Esophagus muscularis mucosa (tissue), 4 donors: ENCODE data around the gene ZNF521. TPM values are rescaled to one million over a fixed set of nuclear protein-coding genes. Genes with fewer than 3 reads are reported as not detected.

Experiments
- DNase-seq: peaks from one replicate; pipeline ENCODE4 v3.0.0-alpha.2; 2017; ENCODE audit errors: extremely low spot score
- H3K27ac ChIP-seq, 4 donors: fragments of 200-600 bp; sonication (generic); replicated peaks in 1 of 4; 1 replicate in 3 of 4; 2 replicates in 1 of 4; pipeline ENCODE4 v1.5.1; 2016 to 2019; ENCODE audit warnings: mild to moderate bottlenecking in 1 of 4
- H3K27me3 ChIP-seq, 4 donors: fragments of 200-600 bp; sonication (generic); one replicate each; pipeline versions ENCODE4 v1.5.1 to v1.6.0; 2016 to 2019
- H3K36me3 ChIP-seq, 4 donors: fragments of 200-600 bp; sonication (generic); one replicate each; pipeline ENCODE4 v1.5.1; 2016 to 2019
- H3K4me1 ChIP-seq, 4 donors: fragments of 200-600 bp; sonication (generic); one replicate each; pipeline ENCODE4 v1.5.1; 2016 to 2019
- H3K4me3 ChIP-seq, 4 donors: fragments of 200-600 bp; sonication (generic); 1 replicate in 2 of 4; 2 replicates in 2 of 4; pipeline ENCODE4 v1.5.1; 2016 to 2019; ENCODE audit warnings: mild to moderate bottlenecking in 4 of 4, moderate library complexity in 1 of 4
- H3K9me3 ChIP-seq, 4 donors: fragments of 200-600 bp; sonication (generic); 1 replicate in 3 of 4; 2 replicates in 1 of 4; pipeline ENCODE4 v1.5.1; 2016 to 2019
- EP300 ChIP-seq: sonication (generic); formaldehyde crosslinking; IDR thresholded peaks from one replicate; pipeline ENCODE4 v1.6.1; 2017; ENCODE audit warnings: antibody characterized with exemption
- POLR2A ChIP-seq: fragments of 450-650 bp; IDR thresholded peaks from one replicate; pipeline ENCODE4 v1.6.1; 2017; ENCODE audit warnings: antibody characterized with exemption, moderate library complexity, mild to moderate bottlenecking, low read depth
- POLR2AphosphoS5 ChIP-seq, 2 donors: sonication (generic); formaldehyde crosslinking; IDR thresholded peaks; one replicate each; pipeline ENCODE4 v1.6.1; 2017; ENCODE audit warnings: antibody characterized with exemption in 2 of 2
- WGBS: methylation state at CpG from one replicate; pipeline ENCODE4 v1.1.5; 2018; 5-methylcytosine and 5-hydroxymethylcytosine counted together
- intact Hi-C: fragments of 100-400 bp; cut with DNase I; formaldehyde crosslinking; loops from one replicate; pipeline ENCODE4 v1.15.1; 2023
- total RNA-seq, 4 donors: library from RNA; depleted of rRNA; stranded (reverse); fragments of >200 nt; gene quantifications; one replicate each; pipeline versions ENCODE4 v1.1.0 to v1.2.1, GENCODE V29; 2016
- TF ChIP-seq, protein P1 (sequence below), 3 experiments: fragments of 200-600 bp in 2 of 3; fragments of 450-650 bp in 1 of 3; sonication (generic) in 2 of 3; IDR thresholded peaks; one replicate each; pipeline ENCODE4 v1.5.1; 2017 to 2019; ENCODE audit warnings: antibody characterized with exemption in 3 of 3, mild to moderate bottlenecking in 2 of 3, moderate library complexity in 1 of 3

Gene ZNF521
- total RNA-seq, 4 donors from 2014 or later = 15.6 to 20.6 (median 16.9) TPM

DNA sequence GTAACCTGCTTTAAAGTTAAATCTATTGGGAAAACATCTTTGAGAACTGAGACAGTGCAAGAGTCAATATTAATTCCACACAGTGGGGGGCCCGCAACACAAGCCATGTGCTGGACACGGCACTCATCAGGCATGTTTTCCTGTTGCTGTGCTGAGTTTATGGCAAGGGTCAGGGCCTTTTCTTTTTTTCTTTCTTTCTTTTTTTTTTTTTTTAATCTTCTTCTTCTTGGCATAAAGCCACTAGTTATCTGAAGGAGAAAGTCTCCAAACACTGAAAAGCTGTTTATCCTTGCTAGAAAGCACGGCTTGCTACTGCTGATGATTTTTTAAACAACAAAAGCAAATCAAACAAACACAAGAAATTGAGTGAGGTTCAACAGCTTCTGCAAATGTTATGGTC, 252.1 kb downstream of the ZNF521 start:
- no peak overlapping the region for H3K27ac ChIP-seq
- peaks cover 0 to 4% (median 0%) of the 10 kb centered on the region in 4 donors for H3K27me3 ChIP-seq
- TF ChIP-seq EP300 = no peak
- no peak for TF ChIP-seq POLR2A
- TF ChIP-seq POLR2AphosphoS5 (IDR thresholded peaks at IDR 0.05) = no peak
- TF ChIP-seq, protein P1, sequence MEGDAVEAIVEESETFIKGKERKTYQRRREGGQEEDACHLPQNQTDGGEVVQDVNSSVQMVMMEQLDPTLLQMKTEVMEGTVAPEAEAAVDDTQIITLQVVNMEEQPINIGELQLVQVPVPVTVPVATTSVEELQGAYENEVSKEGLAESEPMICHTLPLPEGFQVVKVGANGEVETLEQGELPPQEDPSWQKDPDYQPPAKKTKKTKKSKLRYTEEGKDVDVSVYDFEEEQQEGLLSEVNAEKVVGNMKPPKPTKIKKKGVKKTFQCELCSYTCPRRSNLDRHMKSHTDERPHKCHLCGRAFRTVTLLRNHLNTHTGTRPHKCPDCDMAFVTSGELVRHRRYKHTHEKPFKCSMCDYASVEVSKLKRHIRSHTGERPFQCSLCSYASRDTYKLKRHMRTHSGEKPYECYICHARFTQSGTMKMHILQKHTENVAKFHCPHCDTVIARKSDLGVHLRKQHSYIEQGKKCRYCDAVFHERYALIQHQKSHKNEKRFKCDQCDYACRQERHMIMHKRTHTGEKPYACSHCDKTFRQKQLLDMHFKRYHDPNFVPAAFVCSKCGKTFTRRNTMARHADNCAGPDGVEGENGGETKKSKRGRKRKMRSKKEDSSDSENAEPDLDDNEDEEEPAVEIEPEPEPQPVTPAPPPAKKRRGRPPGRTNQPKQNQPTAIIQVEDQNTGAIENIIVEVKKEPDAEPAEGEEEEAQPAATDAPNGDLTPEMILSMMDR (IDR thresholded peaks at IDR 0.05) = no peak
- no peaks in the 10 kb centered on the region for H3K36me3 ChIP-seq
- DNase-seq = no peak
- no peaks in the 10 kb centered on the region for H3K9me3 ChIP-seq
- H3K4me1 ChIP-seq = peaks cover 0 to 10% (median 3%) of the 10 kb centered on the region in 4 donors
- 57% methylated on average over 3 of the region's 3 CpGs for WGBS
- intact Hi-C loops = no loop called here
- H3K4me3 ChIP-seq = no peak overlapping the region

DNA sequence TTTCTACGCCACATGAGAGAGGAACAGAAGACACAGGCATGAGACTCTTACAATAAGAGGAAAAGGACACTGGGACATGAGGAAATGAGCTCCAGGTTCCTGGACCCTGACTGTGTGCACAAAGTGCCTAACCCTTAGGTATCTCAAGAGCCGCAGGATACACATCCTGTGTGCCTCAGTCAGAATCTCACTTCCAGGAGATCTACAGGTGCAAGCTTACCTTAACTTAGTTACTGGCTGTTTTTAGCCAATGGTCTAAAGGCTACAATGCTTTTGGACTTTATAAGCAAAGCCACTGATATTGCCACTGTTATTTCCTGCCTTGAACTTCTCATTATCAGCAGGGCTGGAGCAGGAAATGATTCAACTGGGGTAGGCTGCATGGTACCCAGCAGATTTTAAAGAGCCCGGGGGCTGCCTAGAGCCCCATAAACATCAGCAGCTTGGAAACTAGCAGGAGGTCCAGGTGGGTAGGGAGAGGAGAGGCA, 254.4 kb downstream of the ZNF521 start:
- H3K27ac ChIP-seq = no peak overlapping the region
- no peaks in the 10 kb centered on the region for H3K9me3 ChIP-seq
- intact Hi-C loops = no loop called here
- 65% methylated on average over 3 of the region's 3 CpGs for WGBS
- H3K4me1 ChIP-seq = peaks cover 0 to 10% (median 3%) of the 10 kb centered on the region in 4 donors
- H3K36me3 ChIP-seq = no peaks in the 10 kb centered on the region
- peaks cover 0 to 4% (median 0%) of the 10 kb centered on the region in 4 donors for H3K27me3 ChIP-seq
- no peak for DNase-seq
- TF ChIP-seq POLR2AphosphoS5 (IDR thresholded peaks at IDR 0.05) (no peak), POLR2A (no peak), EP300 (no peak)
- TF ChIP-seq, protein P1 (IDR thresholded peaks at IDR 0.05) = no peak
- H3K4me3 ChIP-seq = no peak overlapping the region

DNA sequence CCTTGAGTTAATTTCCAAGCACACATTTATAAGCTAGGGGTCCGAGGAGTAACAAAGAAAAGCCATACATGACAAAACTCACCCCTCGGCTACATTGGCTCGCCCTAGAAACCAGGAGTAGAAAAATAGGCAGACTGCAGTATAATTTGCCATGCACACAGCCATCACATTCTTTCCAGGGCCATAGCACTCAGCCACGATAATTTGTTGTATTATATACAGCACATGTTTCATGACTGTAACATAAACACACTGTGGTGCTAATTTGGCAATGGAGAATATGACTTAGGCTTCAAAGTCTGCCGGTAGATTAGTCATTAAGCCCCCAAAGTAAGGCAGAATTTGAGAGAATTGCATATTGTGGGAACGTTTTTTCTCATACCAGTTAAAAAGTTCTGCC, 254.9 kb downstream of the ZNF521 start:
- WGBS = 69% methylated on average over 6 of the region's 6 CpGs
- Histone ChIP-seq H3K27me3 (peaks cover 0 to 4% (median 0%) of the 10 kb centered on the region in 4 donors), H3K27ac (no peak overlapping the region), H3K36me3 (no peaks in the 10 kb centered on the region), H3K4me1 (peaks cover 0 to 10% (median 3%) of the 10 kb centered on the region in 4 donors), H3K4me3 (no peak overlapping the region), H3K9me3 (no peaks in the 10 kb centered on the region)
- DNase-seq = no peak
- TF ChIP-seq, protein P1 (IDR thresholded peaks at IDR 0.05) = no peak
- TF ChIP-seq EP300 = no peak
- no peak for TF ChIP-seq POLR2A
- TF ChIP-seq POLR2AphosphoS5 (IDR thresholded peaks at IDR 0.05) = no peak
- intact Hi-C loops = no loop called here

DNA sequence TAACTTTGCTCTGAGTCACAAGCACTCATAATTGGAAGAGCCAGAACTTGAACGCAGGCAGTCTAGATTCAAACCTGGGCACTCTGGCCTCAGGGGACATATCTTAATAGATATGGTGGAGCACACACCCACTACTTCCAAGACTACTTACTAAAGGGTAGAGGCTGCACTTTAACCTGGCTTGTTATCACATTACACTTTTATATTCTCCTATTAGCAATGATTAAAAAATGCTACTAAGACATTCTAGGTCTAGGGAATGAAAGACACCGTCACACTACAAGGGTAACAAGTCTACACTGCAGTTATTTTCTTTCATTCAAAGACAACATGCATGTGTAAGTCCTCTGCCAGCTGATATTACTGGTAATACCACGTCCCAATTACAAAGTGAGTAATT, 258.8 kb downstream of the ZNF521 start:
- H3K4me1 ChIP-seq = no peaks in the 10 kb centered on the region
- H3K27me3 ChIP-seq = peaks cover 0 to 4% (median 0%) of the 10 kb centered on the region in 4 donors
- TF ChIP-seq POLR2A (no peak), POLR2AphosphoS5 (IDR thresholded peaks at IDR 0.05) (no peak)
- TF ChIP-seq, protein P1 (IDR thresholded peaks at IDR 0.05) = no peak
- intact Hi-C loops = no loop called here
- DNase-seq = no peak
- H3K4me3 ChIP-seq = no peak overlapping the region
- H3K36me3 ChIP-seq = peaks cover 0 to 23% (median 9%) of the 10 kb centered on the region in 4 donors
- H3K27ac ChIP-seq = no peak overlapping the region
- H3K9me3 ChIP-seq = no peaks in the 10 kb centered on the region
- 90% methylated on average over 3 of the region's 3 CpGs for WGBS

DNA sequence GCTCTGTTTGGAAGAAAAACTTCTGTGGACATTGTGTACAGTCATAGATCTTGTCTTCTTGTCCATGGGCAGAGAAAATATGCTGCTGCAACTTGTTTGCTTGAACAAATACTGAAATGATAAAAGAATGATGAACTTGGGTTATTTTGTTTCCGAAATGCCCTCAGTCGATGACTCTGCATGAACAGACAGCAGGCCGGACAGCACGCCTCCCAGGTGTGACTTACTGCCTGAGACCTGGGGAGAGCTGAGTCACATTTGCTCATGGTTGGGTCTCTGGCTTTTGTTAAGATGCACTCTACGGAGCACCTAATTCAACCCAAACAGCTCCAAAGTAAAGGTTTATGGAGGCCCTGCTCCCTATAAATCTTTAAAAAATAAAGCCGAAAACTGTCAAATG, 262.5 kb downstream of the ZNF521 start:
- no peaks in the 10 kb centered on the region for H3K9me3 ChIP-seq
- TF ChIP-seq, protein P1 (IDR thresholded peaks at IDR 0.05) = no peak
- no peak for TF ChIP-seq POLR2AphosphoS5 (IDR thresholded peaks at IDR 0.05)
- TF ChIP-seq EP300 = no peak
- TF ChIP-seq POLR2A = no peak
- H3K36me3 ChIP-seq = peaks cover 0 to 23% (median 9%) of the 10 kb centered on the region in 4 donors
- H3K4me1 ChIP-seq = no peaks in the 10 kb centered on the region
- no peak overlapping the region for H3K4me3 ChIP-seq
- intact Hi-C loops = no loop called here
- no peaks in the 10 kb centered on the region for H3K27me3 ChIP-seq
- DNase-seq = no peak
- 95% methylated on average over 6 of the region's 6 CpGs for WGBS
- H3K27ac ChIP-seq = no peak overlapping the region
